ENCODE results near the gene LPIN3.

Gene LPIN3

DNA sequence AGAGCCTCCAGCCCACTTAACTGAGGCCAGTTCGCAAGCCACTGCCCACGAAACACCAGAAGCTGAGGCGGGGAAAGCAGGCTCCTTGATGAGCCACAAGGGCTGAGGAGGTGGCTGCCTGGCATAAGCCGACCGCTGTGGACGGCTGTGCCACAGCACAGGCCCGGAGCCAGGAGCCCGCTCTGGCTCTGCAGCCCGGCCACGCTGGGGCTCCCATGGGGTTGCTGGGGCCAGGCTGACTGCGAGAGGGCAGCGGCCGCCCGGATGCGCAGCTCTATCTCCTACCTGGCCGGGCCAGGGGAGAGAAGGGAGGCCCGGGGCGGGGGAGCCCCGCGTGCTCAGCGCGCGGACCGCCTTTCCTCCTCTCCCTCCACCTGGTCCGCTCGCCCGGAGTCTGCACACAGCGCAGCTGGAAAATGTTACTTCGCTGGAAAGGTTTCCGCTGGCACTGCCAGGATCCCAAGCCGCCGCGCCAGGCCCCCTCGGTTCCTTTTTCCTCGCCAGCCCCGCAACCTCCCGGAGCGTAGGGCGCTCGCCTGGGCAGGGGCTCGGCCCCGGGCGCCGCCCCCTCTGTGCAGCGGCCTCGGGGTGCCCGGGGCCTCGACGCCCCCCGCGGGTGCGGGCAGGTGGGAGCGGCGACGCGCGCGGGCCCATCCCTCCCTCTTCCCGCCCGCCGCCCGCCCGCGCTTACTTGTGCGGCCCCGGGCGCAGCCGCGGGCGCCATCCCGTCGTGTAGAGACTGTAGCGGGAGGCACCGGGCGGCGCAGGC, 25.3 kb downstream of the LPIN3 start:
- DNase-seq (ENCODE audit: low spot score), result no peak

DNA sequence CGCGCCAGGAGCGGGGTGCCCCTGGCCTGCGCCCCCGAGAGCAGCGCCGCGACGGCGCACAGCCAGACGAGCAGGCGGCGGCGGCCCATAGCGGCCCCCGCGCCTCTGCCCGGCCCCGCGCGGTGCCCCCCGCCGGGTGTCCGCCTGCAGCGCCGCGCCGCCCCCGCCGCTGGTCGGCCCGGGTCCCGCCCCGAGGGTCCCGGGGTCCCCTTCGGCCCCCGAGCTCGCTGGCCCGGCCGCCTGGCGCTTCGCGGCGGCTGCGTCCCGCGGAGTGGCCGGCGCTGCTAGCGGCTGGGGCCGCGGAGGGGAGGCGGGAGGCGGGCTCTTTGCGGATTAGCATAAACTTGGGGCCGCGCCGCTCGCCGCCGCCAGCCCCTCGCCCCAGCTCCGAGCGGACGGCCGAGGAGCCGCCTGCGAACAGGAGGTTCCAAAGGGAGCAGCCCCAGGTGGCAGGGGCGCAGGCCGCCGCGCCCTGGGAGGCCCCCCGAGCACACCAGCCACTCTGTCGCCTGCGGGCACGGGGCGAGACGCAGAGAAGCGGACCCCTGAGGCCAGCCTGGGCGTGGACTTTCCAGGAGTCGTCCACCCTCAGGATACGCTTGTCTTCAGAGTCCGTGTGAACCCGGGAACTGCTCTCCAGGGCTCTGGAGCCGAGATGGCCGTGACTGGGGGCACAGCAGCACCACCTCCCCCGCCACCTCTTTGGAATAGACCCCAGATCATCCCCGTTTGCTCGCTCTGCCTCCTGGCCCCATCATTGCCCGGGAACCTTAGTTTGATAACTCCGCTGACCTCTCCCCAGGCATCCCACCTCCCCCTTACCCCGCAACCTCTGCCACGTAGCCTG, 26.1 kb downstream of the LPIN3 start, which contains the start of gene EMILIN3:
Gene EMILIN3 (minus strand): TSS at position 273 of the 847 bp plus-strand sequence. CDS start 184 bp downstream, at position 89.
- no peak for DNase-seq (ENCODE audit: low spot score)

DNA sequence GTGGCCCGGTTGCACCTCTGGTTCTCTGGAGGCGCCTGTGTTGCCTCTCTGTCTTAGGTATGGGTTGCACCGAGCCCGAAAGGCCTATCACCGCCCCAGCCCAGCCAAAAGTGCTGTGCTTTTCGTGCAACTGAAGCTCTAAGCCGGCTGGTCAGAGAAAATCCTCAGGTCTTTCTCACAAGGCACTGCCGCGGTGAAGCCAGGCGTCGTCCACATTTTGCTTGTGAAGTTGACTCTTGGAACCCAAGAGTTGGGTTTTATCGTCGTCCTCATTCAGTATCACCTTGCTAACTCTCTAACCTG, 26.7 kb downstream of the LPIN3 start:
- DNase-seq (ENCODE audit: low spot score), result no peak

DNA sequence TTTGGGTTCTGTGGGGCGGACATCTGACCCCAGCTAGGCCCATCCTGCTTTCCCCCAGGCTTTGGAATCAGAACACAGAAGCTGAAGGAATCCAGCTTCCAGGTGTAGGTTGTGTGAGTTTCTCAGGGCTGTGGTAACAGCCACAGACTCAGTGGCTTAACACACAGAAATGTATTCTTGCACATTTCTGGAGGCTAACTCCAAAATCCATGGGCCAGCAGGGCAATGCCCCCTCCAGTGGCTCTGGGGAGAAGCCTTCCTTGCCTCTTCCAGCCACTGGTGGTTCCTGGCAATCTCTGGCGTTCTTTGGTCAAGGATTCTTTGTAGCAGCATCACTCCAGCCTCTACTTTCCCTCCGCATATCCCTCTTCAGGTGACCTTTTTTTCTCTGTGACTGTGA, 27.3 kb downstream of the LPIN3 start:
- DNase-seq (ENCODE audit: low spot score), result no peak

DNA sequence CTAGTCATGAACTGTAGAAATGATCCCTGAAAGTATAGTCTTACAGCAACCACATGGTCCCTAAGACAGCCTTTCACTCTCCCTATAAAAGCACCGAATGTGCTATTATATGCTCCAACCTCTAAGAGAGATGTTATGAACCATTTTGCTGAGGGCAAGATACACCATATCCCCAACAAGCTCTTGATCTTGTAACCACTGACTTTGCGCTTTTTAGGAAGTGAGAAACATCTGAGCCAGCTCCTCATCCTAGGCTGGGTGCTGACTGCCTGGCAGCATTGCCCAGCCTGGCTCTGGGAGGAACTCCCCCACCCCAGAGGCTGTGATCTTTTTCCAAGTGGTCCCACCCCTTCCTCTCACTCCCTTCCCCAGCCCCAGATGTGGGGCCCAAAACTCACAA, 29.1 kb downstream of the LPIN3 start:
- no peak for DNase-seq (ENCODE audit: low spot score)

DNA sequence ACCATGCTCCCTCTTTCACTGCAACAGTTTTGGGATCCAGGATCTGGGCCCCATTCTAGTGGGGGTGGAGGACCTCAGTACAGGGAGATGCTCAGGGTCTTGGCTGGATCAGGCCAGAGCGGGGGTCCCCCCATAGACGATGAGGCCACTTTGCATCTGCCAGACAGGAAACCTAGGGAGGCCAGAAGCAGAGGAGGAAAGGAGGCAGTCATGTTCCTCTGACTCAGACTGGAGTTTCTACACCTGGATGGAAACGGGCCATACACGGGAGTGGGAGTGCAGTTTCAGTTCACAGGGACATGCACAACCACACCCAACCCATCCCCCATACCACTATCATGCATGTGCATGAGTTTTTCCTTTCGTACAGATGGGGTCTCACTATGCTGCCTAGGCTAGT, 29.6 kb downstream of the LPIN3 start:
- no peak for DNase-seq (ENCODE audit: low spot score)

DNA sequence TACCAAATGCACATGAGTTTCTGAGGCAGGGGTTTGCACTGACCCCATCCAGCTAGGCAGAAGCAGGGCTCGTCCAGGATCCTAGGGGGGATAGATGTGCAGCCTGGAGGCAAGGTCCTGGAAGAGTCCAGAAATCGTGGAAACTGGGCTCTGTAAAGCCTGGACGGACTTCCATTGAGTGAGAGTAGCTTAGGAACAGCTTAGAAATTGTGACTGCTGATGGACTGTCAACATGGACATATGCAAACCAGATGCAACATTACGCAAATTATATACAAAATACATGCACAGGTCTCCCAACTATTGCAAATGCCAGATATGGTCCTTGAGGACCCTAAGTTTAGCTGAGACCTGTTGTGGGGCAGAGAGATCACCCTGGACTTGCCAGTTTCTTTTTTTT, 30.8 kb downstream of the LPIN3 start:
- no peak for DNase-seq (ENCODE audit: low spot score)

DNA sequence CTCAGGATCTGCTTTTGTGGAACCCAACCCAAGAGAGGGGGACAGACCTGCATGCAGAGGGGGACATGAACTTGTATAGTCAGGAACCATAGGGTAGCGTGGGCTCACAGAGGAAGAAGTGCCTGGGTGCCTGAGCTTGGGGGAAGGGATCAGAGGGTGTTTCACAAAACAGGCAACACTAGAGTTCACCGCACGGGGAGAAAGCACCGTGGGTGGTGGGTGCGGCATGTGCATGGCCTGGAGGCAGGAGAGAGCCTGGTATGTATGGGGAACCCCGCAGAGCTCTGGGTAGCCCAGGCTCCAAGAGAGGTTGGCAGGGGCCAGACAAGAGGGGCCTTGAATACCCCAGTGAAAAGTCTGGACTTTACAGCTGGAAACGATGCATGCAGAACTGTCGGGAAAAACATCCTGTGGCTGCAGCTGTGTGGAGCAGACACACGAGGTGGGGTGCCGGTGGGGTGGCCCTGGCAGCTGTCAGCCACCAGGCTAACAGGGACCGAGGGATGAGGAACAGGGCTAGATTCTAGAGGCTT, 32.7 kb downstream of the LPIN3 start:
- no peak for DNase-seq (ENCODE audit: low spot score)

DNA sequence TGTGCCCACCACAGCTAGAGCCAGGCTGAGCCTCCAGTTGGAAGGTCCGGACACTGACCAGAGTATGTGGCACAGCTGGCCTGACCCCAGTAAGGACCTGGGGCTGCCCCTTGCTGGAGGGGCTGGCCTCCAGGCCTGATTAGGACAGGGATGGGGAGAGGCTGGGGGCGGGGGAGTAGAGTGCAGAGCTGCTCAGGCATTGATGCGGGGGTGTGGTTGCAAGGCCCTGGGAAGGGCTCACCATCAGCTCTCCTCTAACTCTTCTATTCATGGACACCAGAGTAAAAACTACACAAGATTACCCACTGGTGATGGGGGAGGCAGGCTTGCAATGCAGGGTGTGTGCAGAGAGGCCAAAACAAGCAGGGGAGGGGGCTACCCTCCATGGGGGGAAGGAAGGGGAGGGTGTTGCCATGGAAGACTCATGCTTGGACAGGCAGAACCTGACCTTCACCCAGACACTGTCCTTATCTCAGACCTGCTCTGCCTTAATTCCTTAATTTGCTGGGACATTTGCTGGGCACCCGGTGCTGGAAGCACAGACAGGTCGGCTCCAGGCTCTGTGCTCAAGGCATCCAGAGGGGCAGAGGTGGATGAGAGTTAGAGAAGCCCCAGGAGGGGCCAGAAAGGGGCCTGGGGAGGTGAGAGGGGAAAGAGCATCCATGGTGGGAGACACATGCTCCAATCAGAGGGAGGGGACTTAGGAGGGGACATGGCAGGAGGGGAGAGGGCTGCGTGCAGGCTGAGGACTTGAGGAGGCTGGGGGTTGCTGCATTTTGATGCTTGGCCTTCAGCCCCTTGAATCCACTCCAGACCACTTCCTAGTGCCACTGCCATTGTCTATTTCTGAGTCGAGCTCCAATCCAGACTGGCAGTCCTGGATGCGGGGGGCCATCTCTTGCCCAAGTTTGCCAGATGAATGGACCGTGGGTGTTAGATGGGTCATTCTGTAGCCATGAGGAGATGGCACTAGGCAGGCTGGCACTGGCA, 33.6 kb downstream of the LPIN3 start:
- DNase-seq (ENCODE audit: low spot score), result no peak

DNA sequence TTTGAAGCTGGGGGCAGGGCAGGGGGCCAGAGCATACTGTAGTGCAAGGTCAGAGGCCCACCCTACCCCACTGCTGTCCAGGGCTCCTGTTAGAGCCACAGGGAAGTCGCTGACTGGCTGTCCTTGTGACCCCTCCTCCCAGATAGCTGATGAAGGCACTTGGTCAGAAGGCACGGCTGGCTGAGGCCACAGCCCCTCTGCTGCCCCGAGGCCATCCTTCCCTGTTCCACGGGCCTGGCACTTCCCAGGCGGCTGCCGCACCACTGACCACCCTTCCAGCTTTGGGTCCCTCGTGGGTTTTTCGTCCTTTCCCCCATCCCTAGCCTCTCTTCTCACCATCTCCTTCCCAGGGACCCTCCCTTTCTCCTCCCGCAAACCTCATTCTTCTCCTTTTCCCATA, 35.2 kb downstream of the LPIN3 start:
- DNase-seq (ENCODE audit: low spot score), result no peak

DNA sequence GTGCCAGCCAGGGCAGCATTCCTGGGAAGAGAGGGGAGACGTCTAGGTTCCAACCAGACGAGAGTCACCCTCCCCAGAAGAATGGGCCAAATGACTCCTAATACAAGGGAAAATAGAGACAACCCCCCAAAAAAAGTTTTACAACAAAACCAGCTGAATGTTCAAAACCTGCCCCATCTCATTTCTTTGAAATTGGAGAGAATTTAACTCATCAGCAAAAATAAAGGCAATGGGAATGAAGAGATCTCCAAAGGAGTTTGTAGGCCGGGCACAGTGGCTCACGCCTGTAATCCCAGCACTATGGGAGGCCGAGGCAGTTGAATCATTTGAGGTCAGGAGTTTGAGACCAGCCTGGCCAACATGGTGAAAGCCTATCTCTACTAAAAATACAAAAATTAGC, 35.7 kb downstream of the LPIN3 start:
- DNase-seq (ENCODE audit: low spot score), result no peak

DNA sequence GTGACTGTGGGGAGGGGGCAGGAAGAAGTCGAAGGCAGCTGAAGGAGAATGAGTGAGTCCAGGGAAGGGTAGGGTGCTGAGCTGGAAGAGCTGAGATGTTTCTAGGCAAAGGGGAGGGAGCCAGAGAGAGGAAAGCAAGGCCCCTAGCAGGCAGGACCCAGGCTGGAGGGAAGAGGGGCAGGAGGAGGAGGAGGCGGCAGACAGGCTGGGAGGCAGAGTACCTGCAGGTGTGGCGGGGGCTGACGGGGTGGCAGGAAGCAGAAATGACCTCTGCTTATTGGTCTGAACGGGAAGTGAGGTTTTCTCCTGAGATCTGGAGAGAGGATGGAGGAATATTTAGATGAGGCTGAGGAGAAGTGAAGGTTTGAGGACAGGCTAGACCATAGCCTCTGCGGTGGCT, 36.7 kb downstream of the LPIN3 start:
- DNase-seq (ENCODE audit: low spot score), result no peak

DNA sequence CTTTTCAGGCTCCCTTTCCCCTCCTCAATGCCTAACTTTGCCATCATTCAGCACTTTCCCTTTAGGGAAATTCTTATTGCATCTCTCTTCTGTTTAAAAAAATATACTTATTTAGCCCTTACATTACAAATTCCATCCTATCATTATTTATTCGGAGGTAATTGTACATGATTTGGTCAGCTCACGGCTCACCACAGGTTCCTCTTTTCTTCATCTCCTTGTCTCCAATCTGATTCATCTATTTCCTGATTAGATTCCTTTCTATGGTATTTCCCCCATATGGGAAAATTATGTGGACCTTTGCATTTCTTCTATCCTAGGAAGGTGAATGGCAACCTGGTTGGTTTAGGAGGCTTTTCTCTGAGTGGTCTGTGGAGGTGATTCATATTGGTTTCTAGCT, 38.9 kb downstream of the LPIN3 start:
- no peak for DNase-seq (ENCODE audit: low spot score)

DNA sequence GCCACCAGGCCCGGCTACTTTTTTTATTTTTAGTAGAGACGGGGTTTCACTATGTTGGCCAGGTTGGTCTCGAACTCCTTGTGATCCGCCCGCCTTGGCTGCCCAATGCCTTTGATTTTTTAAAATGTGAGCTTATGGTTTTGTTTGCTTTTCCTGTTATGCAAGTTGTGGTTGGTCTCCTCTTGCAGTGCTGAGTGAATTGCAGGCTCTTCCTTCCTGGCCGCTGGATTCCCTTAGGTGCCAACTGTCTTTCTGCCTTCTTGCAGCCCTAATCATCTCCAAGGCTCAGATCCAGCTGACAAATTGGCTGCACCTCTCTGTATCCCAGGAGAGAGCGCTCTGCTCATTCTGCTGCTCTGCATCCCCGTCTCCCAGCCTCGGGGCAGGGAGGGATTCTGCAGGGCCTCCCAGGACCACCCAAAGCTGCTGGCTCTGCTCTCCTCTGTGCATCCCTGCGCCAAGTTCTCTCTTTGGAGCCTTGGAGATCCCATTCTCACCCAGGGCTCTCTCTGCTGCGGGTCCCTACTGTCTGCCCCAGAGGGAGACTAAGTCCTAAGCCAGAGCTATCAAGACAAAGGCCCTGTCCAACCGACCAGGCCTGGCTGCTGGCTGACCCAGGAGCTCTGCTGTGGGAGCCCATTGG, 40.1 kb downstream of the LPIN3 start:
- peak; percentile 15 for DNase-seq (ENCODE audit: low spot score)

DNA sequence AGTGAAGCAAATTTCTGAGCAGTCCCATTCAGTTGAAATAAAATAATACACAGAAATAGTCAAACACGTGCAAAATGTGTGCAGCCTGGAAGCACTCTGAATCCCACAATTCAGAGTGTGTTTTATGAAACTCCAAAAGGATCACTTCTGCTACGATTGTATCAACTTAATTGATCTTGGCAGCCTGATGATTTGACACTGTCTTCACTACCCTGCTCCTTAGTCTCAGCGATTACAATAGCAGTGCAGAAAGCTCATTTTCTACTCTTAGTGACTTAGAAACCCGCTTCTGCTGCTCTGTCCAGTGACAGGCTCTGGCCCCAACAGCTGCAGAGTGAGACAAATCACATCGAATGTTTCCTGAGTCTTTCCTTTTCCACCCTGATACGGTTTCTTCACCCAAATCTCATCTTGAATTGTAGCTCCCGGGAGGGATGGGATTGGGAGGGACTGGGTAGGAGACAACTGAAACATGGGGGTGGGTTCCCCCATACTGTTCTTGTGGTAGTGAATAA, 42.2 kb downstream of the LPIN3 start:
- DNase-seq (ENCODE audit: low spot score), result no peak

DNA sequence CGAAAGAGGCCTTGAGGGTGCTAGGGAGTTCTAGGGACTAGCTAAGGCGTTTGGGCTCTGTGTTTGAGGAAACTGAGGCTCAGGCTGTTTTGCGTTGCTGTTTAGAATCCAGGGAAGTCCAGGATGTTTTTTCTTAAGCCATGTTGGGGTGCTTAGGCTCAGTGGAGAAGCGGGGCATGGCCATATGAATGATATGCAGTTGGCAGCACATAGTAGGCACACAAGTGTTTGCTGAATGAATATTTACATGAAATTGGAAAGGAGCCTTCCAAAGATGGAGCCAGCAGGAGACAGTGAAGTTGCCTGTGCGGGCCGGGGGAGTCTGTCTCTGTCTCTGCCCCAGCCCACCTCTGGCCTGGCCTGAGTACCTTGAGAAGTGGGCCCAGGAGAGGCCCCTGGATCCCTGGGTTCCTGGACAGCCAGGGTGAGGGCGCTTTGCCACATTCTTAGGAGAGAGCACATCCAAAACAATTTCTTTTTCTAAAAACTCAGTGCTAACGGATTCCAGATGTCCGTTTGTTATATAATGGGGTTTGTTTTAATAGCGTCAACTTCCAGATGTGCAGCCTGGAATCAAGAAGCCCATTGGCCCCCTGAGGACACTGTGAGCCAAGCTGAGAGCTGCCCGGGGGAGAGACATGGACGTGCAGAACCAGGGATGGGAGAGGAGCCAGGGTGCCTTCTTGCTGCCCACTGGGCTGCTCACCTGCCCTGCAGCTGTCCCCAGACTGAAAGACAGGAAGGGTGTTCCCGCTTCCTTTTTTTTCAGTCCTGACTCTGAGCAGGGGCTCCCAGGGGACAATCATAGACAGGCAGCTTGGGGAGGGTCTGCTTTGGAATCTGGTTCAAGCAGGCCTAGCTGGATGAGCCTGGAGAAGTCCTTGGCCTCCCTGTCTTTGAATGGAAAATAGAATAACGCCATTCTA, 46.1 kb downstream of the LPIN3 start:
- DNase-seq (ENCODE audit: low spot score), result no peak

DNA sequence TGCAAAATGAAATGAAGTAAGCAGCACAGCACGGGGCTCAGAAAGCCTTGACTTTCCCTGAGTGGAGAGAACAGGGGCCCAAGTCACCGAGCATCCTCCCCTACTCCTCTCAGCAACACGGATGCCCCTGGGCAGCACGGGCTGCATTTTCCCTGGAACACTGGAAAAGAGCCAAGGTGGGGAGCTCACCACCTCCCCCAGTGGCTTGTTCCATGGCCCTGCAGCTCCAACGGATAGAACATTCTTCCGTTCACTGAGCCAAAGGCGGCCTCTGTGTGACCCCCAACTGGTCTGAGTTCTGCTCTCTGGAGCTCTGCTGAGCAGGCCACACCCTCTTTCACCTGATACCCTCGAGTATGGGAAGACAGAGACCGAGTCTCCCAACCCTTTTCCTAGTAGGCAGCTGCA, 46.8 kb downstream of the LPIN3 start:
- no peak for DNase-seq (ENCODE audit: low spot score)

DNA sequence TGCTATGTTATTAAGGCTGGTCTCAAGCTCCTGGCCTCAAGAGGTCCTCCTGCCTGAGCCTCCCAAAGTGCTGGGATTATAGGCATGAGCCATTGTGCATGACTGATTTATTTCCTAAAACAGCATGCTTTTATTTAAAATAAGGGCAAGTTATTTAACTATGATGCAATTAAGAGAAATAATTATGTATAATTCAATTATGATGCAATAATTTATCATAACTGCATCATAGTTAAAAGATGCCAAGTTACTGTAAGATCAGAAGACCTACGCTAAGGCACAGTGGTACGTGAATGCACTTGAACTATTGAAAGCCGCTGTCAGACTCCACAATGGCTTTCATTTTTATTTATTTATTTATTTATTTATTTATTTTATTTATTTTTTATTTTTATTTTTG, 50.3 kb downstream of the LPIN3 start:
- DNase-seq (ENCODE audit: low spot score), result no peak

DNA sequence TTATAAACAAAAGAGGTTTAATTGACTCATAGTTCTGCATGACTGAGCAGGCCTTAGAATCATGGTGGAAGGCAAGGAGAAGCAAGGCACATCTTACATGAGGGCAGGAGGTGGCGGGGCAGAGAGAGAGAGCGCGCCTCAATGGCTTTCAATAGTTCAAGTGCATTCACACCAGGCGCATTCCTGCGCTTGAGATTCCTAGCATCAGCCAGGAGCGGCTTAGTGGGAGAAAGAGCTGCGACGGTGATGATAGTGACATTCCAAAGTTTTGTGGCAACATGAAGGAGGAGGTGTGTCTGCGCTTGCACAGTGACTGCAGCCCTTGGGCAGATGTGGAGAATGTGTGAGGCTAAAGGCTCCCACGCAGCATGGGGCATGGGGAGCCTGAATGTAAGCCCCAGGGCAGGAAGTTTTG, 51.0 kb downstream of the LPIN3 start:
- DNase-seq (ENCODE audit: low spot score), result no peak

DNA sequence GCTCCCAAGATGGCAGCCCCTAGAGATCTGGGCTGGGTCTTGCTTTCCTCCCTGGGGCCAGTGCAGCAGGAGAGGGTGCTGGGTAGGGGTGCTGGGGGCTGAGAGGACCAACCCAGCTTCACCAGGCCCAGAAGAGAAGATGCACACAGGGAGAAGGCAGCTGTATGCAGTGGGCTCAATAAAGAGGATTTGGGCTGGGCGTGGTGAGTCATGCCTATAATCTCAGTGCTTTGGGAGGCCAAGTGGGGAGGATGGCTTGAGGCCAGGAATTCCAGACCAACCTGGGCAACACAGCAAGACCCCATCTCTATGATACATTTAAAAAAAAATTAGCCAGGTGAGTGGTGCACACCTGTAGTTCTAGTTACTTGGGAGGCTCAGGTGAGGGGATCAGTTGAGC, 51.7 kb downstream of the LPIN3 start:
- no peak for DNase-seq (ENCODE audit: low spot score)
